IMR-90 (cell line): ENCODE data around the gene NR1D2.

Experiments
- BHLHE40 ChIP-seq: fragments of 150-350 bp; IDR thresholded peaks from 2 replicates; pipeline ENCODE4 v1.6.1; 2016; ENCODE audit warnings: mild to moderate bottlenecking, low read depth, low read length
- MAFK ChIP-seq: IDR thresholded peaks from 2 replicates; pipeline ENCODE4 v1.6.1; 2012; ENCODE audit warnings: low read depth, low read length, improper control_type of control experiment
- POLR2A ChIP-seq: IDR thresholded peaks from 2 replicates; pipeline ENCODE4 v1.6.1; 2012; ENCODE audit warnings: mild to moderate bottlenecking, low read depth, low read length
- RFX5 ChIP-seq: IDR thresholded peaks from 2 replicates; pipeline ENCODE4 v1.8.0; 2012; ENCODE audit warnings: low read depth, mild to moderate bottlenecking, low read length, moderate library complexity
- TF ChIP-seq, protein P1 (sequence below): conservative IDR thresholded peaks from 2 replicates; pipeline ENCODE4 v1.5.1; 2012; ENCODE audit warnings: mild to moderate bottlenecking, low read depth, low read length, improper control_type of control experiment
- TF ChIP-seq, protein P2 (sequence below): fragments of 150-350 bp; IDR thresholded peaks from 2 replicates; pipeline ENCODE4 v1.6.1; 2016; ENCODE audit warnings: low read depth, mild to moderate bottlenecking, low read length, moderate library complexity, borderline replicate concordance

DNA sequence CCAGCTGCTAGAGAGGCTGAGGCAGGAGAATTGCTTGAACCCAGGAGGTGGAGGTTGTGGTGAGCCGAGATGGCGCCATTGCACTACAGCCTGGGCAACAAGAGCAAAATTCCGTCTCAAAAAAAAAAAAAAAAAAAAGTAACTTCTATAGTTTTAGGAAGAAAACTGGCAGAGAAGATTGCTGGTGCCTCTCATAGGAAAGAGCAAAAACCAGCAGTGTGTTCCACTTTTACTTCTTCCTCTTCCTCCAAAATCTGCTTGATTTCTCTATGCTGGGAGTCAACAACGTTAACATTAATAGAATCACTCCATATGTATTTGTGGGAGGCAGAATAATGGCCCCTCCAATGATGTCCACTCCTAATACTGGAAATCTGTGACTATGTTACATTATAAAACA lies 12.5 kb upstream of the NR1D2 start:
- TF ChIP-seq, protein P1, sequence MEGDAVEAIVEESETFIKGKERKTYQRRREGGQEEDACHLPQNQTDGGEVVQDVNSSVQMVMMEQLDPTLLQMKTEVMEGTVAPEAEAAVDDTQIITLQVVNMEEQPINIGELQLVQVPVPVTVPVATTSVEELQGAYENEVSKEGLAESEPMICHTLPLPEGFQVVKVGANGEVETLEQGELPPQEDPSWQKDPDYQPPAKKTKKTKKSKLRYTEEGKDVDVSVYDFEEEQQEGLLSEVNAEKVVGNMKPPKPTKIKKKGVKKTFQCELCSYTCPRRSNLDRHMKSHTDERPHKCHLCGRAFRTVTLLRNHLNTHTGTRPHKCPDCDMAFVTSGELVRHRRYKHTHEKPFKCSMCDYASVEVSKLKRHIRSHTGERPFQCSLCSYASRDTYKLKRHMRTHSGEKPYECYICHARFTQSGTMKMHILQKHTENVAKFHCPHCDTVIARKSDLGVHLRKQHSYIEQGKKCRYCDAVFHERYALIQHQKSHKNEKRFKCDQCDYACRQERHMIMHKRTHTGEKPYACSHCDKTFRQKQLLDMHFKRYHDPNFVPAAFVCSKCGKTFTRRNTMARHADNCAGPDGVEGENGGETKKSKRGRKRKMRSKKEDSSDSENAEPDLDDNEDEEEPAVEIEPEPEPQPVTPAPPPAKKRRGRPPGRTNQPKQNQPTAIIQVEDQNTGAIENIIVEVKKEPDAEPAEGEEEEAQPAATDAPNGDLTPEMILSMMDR = no peak
- TF ChIP-seq RFX5 = no peak
- TF ChIP-seq, protein P2, sequence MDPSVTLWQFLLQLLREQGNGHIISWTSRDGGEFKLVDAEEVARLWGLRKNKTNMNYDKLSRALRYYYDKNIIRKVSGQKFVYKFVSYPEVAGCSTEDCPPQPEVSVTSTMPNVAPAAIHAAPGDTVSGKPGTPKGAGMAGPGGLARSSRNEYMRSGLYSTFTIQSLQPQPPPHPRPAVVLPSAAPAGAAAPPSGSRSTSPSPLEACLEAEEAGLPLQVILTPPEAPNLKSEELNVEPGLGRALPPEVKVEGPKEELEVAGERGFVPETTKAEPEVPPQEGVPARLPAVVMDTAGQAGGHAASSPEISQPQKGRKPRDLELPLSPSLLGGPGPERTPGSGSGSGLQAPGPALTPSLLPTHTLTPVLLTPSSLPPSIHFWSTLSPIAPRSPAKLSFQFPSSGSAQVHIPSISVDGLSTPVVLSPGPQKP = no peak
- TF ChIP-seq BHLHE40 = no peak
- no peak for TF ChIP-seq POLR2A
- TF ChIP-seq MAFK = no peak
